Thoracic aorta (tissue), 2 donors: ENCODE data around the gene GPATCH2. TPM values are rescaled to one million over a fixed set of nuclear protein-coding genes. Genes with fewer than 3 reads are reported as not detected.

Source experiments
- ATAC-seq: fragments of 150-250 bp; one replicate; pipeline ENCODE4 v1.8.0; 2017; ENCODE audit warnings: low read depth; ENCODE audit not compliant: insufficient number of reproducible peaks, low FRiP score
- DNase-seq: peaks from one replicate; pipeline ENCODE4 v3.0.0-alpha.2; 2020; ENCODE audit warnings: low spot score
- H3K27ac ChIP-seq, 2 donors: fragments of 200-600 bp; sonication (generic); 1 replicate in 1 of 2; 2 replicates in 1 of 2; pipeline ENCODE4 v1.5.1; 2016; ENCODE audit warnings: mild to moderate bottlenecking in 2 of 2, moderate library complexity in 2 of 2
- H3K27me3 ChIP-seq: fragments of 200-600 bp; sonication (generic); replicated peaks from 2 replicates; pipeline ENCODE4 v1.6.0; 2016; ENCODE audit warnings: mild to moderate bottlenecking; ENCODE audit not compliant: insufficient read depth
- H3K36me3 ChIP-seq: fragments of 200-600 bp; sonication (generic); one replicate; pipeline ENCODE4 v1.5.1; 2016
- H3K4me1 ChIP-seq, 2 donors: fragments of 200-600 bp; sonication (generic); 1 replicate in 1 of 2; 2 replicates in 1 of 2; pipeline versions ENCODE4 v1.5.1 to v1.6.0; 2016; ENCODE audit warnings: low read depth in 2 of 2, mild to moderate bottlenecking in 1 of 2; ENCODE audit not compliant: control insufficient read depth in 1 of 2
- H3K4me3 ChIP-seq: fragments of 200-600 bp; sonication (generic); 2 replicates; pipeline ENCODE4 v1.5.1; 2016; ENCODE audit warnings: mild to moderate bottlenecking
- H3K9me3 ChIP-seq: fragments of 200-600 bp; sonication (generic); 2 replicates; pipeline ENCODE4 v1.5.1; 2016
- CTCF ChIP-seq: fragments of 200-600 bp; sonication (generic); IDR thresholded peaks from one replicate; pipeline ENCODE4 v1.5.1; 2019; ENCODE audit warnings: antibody characterized with exemption
- total RNA-seq, 2 donors: library from RNA; depleted of rRNA; stranded (reverse); fragments of >200 nt; gene quantifications; one replicate each; pipeline versions ENCODE4 v1.1.0 to v1.2.3, GENCODE V29; 2016

The GPATCH2 gene
- total RNA-seq, 2 donors from 2014 or later, result 16.2 to 20.5 TPM

- TF ChIP-seq CTCF, result no peak
- peaks cover 7% of the 10 kb centered on the region for H3K9me3 ChIP-seq
- no peak for DNase-seq
- H3K36me3 ChIP-seq, result peaks cover 3% of the 10 kb centered on the region
- H3K27ac ChIP-seq, result no peak overlapping the region
- no peak for ATAC-seq
- no peaks in the 10 kb centered on the region for H3K4me1 ChIP-seq
- no peak overlapping the region for H3K4me3 ChIP-seq
- H3K27me3 ChIP-seq, result no peaks in the 10 kb centered on the region
Observed at GRCh38 chr1:217443845-217444244, 187.0 kb downstream of the GPATCH2 start.

GRCh38 chr1:217437376-217437775 is 193.5 kb downstream of the GPATCH2 start:
- Histone ChIP-seq H3K9me3 (peaks cover 7% of the 10 kb centered on the region), H3K27ac (no peak overlapping the region), H3K4me3 (no peak overlapping the region), H3K27me3 (no peaks in the 10 kb centered on the region), H3K36me3 (peaks cover 3% of the 10 kb centered on the region), H3K4me1 (no peaks in the 10 kb centered on the region)
- ATAC-seq (no peak), DNase-seq (no peak)
- no peak for TF ChIP-seq CTCF

- Histone ChIP-seq H3K9me3 (peaks cover 7% of the 10 kb centered on the region), H3K27me3 (no peaks in the 10 kb centered on the region), H3K27ac (no peak overlapping the region), H3K36me3 (no peaks in the 10 kb centered on the region), H3K4me1 (no peaks in the 10 kb centered on the region), H3K4me3 (no peak overlapping the region)
- TF ChIP-seq CTCF, result no peak
- ATAC-seq, result no peak
- no peak for DNase-seq
Observed at GRCh38 chr1:217435204-217435603, 195.7 kb downstream of the GPATCH2 start.

- H3K4me3 ChIP-seq, result no peak overlapping the region
- DNase-seq (no peak), ATAC-seq (no peak)
- no peak overlapping the region for H3K27ac ChIP-seq
- H3K9me3 ChIP-seq, result no peaks in the 10 kb centered on the region
- no peak for TF ChIP-seq CTCF
- H3K27me3 ChIP-seq, result no peaks in the 10 kb centered on the region
- no peaks in the 10 kb centered on the region for H3K36me3 ChIP-seq
- no peaks in the 10 kb centered on the region for H3K4me1 ChIP-seq
Observed at GRCh38 chr1:217433664-217434063, 197.2 kb downstream of the GPATCH2 start.

GRCh38 chr1:217432339-217432738 is 198.6 kb downstream of the GPATCH2 start:
- ATAC-seq (no peak), DNase-seq (no peak)
- no peak overlapping the region for H3K27ac ChIP-seq
- H3K27me3 ChIP-seq, result no peaks in the 10 kb centered on the region
- H3K36me3 ChIP-seq, result no peaks in the 10 kb centered on the region
- H3K9me3 ChIP-seq, result no peaks in the 10 kb centered on the region
- no peak for TF ChIP-seq CTCF
- no peaks in the 10 kb centered on the region for H3K4me1 ChIP-seq
- H3K4me3 ChIP-seq, result no peak overlapping the region
